Pancreas (tissue), 10 donors: ENCODE measurements around the gene TRIP12. TPM values are rescaled to one million over a fixed set of nuclear protein-coding genes. Genes with fewer than 3 reads are reported as not detected.

Source experiments
- ATAC-seq, 4 donors: fragments of 200-7000 bp; cut with Tn5 transposase; one replicate each; pipeline versions ENCODE4 v1.8.0 to v1.9.1; 2020; ENCODE audit warnings: mild to moderate bottlenecking in 4 of 4, moderate library complexity in 4 of 4
- DNase-seq, 6 donors: peaks; one replicate each; pipeline ENCODE4 v3.0.0-alpha.2; 2020
- FAIRE-seq: peaks from 2 replicates; lab custom pipeline; 2012; peaks lifted over from hg19 to GRCh38; lab: Jason Lieb, UNC
- H3K27ac ChIP-seq, 4 donors: fragments of 200-600 bp; sonication (generic); 1 replicate in 3 of 4; 2 replicates in 1 of 4; pipeline versions ENCODE4 v1.5.0 to v1.8.0; 2020
- H3K27me3 ChIP-seq, 4 donors: fragments of 200-600 bp; one replicate each; pipeline ENCODE4 v1.8.0; 2021
- H3K36me3 ChIP-seq, 3 donors: fragments of 200-600 bp; sonication (generic) in 1 of 3; one replicate each; pipeline versions ENCODE4 v1.5.0 to v1.8.0; 2020 to 2021
- H3K4me1 ChIP-seq, 3 donors: fragments of 200-600 bp; one replicate each; pipeline ENCODE4 v1.8.0; 2021
- H3K4me3 ChIP-seq, 4 donors: fragments of 200-600 bp; sonication (generic) in 2 of 4; one replicate each; pipeline versions ENCODE4 v1.5.0 to v1.8.0; 2020 to 2021
- H3K9me3 ChIP-seq, 4 donors: fragments of 200-600 bp; one replicate each; pipeline ENCODE4 v1.8.0; 2021
- CTCF ChIP-seq, 4 donors: fragments of 200-600 bp; sonication (generic) in 3 of 4; IDR thresholded peaks; one replicate each; pipeline versions ENCODE4 v1.5.0 to v1.8.0; 2021; ENCODE audit warnings: antibody characterized with exemption in 4 of 4
- WGBS, 2 donors: extraction: QIAGEN DNeasy Blood & Tissue Kit; methylation state at CpG; one replicate each; pipeline ENCODE4 v1.1.7; 2013; 5-methylcytosine and 5-hydroxymethylcytosine counted together
- intact Hi-C, 3 donors: fragments of 100-400 bp; cut with DNase I; formaldehyde crosslinking; loops; one replicate each; pipeline versions ENCODE4 v1.11.1 to v1.14.2; 2022
- polyA plus RNA-seq, 2 donors: library from polyadenylated mRNA; stranded (reverse); fragments of 200-250 nt; gene quantifications; one replicate each; pipeline ENCODE4 v1.2.3, GENCODE V29; 2013
- total RNA-seq, 6 donors: library from RNA; stranded (reverse); fragmentation: NEBNext Ultra II Directional in 4 of 6; extraction: Animal tissue kit (Norgen Biotek cat#: 25700) in 4 of 6; gene quantifications; one replicate each; pipeline versions ENCODE4 v1.2.1 to v1.2.4, GENCODE V29; 2021 to 2023
- donor health status: healthy with polysubstance abuse.
- donor health status: DM: no; HTN: no; CAD: no; lungs with moderate emphysema.
- donor health status: DM: no; HTN: no; CAD: no.
- donor health status: control.
- donor health status: control.
- donor health status: Bipolar disorder and iron deficiency.
- donor health status: DM: yes; HTN: yes; CAD: no.
- donor health status: DM: no; HTN: no; CAD: no.
- donor health status: DM: no; HTN: no; CAD: no.
- donor health status: DM: yes; HTN: yes; CAD: no.

TRIP12 gene
- total and polyA plus RNA-seq, 8 donors: 12.2 to 106 (median 58.6) TPM

GRCh38 chr2:229718057-229718456 is 203.8 kb downstream of the TRIP12 start:
- 22% methylated on average over 2 of the region's 2 CpGs for WGBS, 2 donors
- no peak for TF ChIP-seq CTCF (IDR thresholded peaks at IDR 0.05)
- no peaks in the 10 kb centered on the region for H3K9me3 ChIP-seq
- FAIRE-seq: no peak
- H3K27me3 ChIP-seq: peaks cover 0 to 49% (median 8%) of the 10 kb centered on the region in 4 donors
- H3K4me1 ChIP-seq: peaks cover 3 to 7% (median 4%) of the 10 kb centered on the region in 3 donors
- DNase-seq: no peak
- no peaks in the 10 kb centered on the region for H3K36me3 ChIP-seq
- H3K27ac ChIP-seq: no peak overlapping the region
- H3K4me3 ChIP-seq: no peak overlapping the region
- intact Hi-C loops: no loop called here
- no peak for ATAC-seq

- WGBS, 2 donors: 10% methylated on average over 4 of the region's 4 CpGs
- intact Hi-C loops: no loop called here
These were observed 205.8 kb downstream of the TRIP12 start for GRCh38 chr2:229715895-229716507.

GRCh38 chr2:229714736-229715541 is 206.9 kb downstream of the TRIP12 start:
- WGBS, 2 donors: 2 to 3% methylated on average over 39 to 60 of the region's 60 CpGs
- no peak overlapping the region for H3K27ac ChIP-seq
- intact Hi-C loops: no loop called here
- no peak for TF ChIP-seq CTCF (IDR thresholded peaks at IDR 0.05)
- peaks cover 0 to 53% (median 9%) of the 10 kb centered on the region in 4 donors for H3K27me3 ChIP-seq
- no peak for FAIRE-seq
- peak overlapping the region; percentile 16 to 55 (median 34) for H3K4me3 ChIP-seq
- no peaks in the 10 kb centered on the region for H3K36me3 ChIP-seq
- DNase-seq: peak; percentile 49 to 87 (median 64)
- peaks cover 3 to 7% (median 4%) of the 10 kb centered on the region in 3 donors for H3K4me1 ChIP-seq
- peak; percentile 89 to 95 (median 91) for ATAC-seq
- H3K9me3 ChIP-seq: no peaks in the 10 kb centered on the region

More at GRCh38 chr2:229715895-229716507, 205.8 kb downstream of the TRIP12 start:
- H3K27me3 ChIP-seq: peaks cover 0 to 62% (median 9%) of the 10 kb centered on the region in 4 donors
- H3K36me3 ChIP-seq: no peaks in the 10 kb centered on the region
- ATAC-seq: peak in 3 of 4 donors; percentile 30 to 60 (median 39)
- H3K4me3 ChIP-seq: no peak overlapping the region
- no peaks in the 10 kb centered on the region for H3K9me3 ChIP-seq
- H3K27ac ChIP-seq: no peak overlapping the region
- H3K4me1 ChIP-seq: peaks cover 3 to 7% (median 4%) of the 10 kb centered on the region in 3 donors
- DNase-seq: peak in 1 of 6 donors; percentile 14
- FAIRE-seq: no peak
- peak in 1 of 4 donors; percentile 16 for TF ChIP-seq CTCF (IDR thresholded peaks at IDR 0.05)

- intact Hi-C loops: no loop called here
These were observed 207.6 kb downstream of the TRIP12 start, which contains the start of gene DNER for GRCh38 chr2:229714080-229714735. TSS of gene DNER (minus strand) at chr2:229714555. CDS start at chr2:229714423, 132 bp downstream.

More at GRCh38 chr2:229714080-229714735, 207.6 kb downstream of the TRIP12 start, which contains the start of gene DNER:
- WGBS, 2 donors: 1% methylated on average over 47 to 84 of the region's 84 CpGs
- no peak for TF ChIP-seq CTCF (IDR thresholded peaks at IDR 0.05)
- no peak for FAIRE-seq
- H3K4me1 ChIP-seq: peaks cover 3 to 7% (median 4%) of the 10 kb centered on the region in 3 donors
- peak within 1 kb of the TSS; percentile 16 to 55 (median 34) for H3K4me3 ChIP-seq
- H3K36me3 ChIP-seq: no peaks in the 10 kb centered on the region
- H3K27ac ChIP-seq: no peak within 1 kb of the TSS
- H3K27me3 ChIP-seq: peaks cover 0 to 53% (median 9%) of the 10 kb centered on the region in 4 donors
- ATAC-seq: peak; percentile 84 to 89 (median 84)
- no peaks in the 10 kb centered on the region for H3K9me3 ChIP-seq
- peak; percentile 20 to 81 (median 54) for DNase-seq

Other genes with a start within 250 kb of the TRIP12 start
- under 1 TPM; 0.25 to 0.70 (median 0.35) TPM for gene DNER, start 207.5 kb downstream of the TRIP12 start, total RNA-seq
- gene DNER, start 207.5 kb downstream of the TRIP12 start, polyA plus RNA-seq: 1 to 10 TPM in 1 of 2 donors, under 1 TPM in 1; 0.72 to 2.3 TPM
- 1 to 10 TPM; 1.0 to 1.8 (median 1.2) TPM for gene FBXO36, start 494 bp upstream of the TRIP12 start, total RNA-seq
- gene FBXO36, start 494 bp upstream of the TRIP12 start, polyA plus RNA-seq: 1 to 10 TPM in 1 of 2 donors, under 1 TPM in 1; 0.84 to 1.6 TPM
- 1 to 10 TPM in 2 of 6 donors, under 1 TPM in 4; 0.39 to 2.3 (median 0.82) TPM for gene SLC16A14, start 146.9 kb upstream of the TRIP12 start, total RNA-seq
- under 1 TPM; 0.15 to 0.47 TPM for gene SLC16A14, start 146.9 kb upstream of the TRIP12 start, polyA plus RNA-seq